ENCODE results near the gene STIM2.

Gene STIM2

GRCh38 chr4:26930964-26931363, 70.3 kb downstream of the STIM2 start:
- no peak for DNase-seq

DNA sequence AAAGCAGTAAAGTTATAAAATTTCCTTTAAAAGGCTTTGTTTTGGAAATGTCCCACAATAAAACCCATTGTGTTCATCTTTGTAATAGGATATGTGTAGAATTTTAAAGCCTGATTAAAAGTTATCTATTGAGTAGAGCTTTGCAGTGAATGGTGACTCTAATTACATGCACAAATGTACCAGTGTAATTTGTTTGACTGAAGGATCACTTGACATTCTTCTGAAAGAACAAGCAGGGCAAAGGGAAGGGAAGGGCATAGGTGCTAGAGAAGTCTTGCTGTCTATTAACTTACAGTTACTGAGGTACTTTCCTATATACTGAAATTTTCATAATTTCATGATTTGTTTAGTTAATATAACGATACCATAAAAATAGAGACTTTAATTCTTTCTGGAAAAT, 70.8 kb downstream of the STIM2 start:
- H3K36me3 ChIP-seq (ENCODE audit: insufficient read depth, low read length): no peaks in the 10 kb centered on the region
- no peaks in the 10 kb centered on the region for H3K9me3 ChIP-seq (ENCODE audit: insufficient read depth, low read length, severe bottlenecking)
- peaks cover 4% of the 10 kb centered on the region; the same call in 1 of the 2 replicates for H4K20me1 ChIP-seq (ENCODE audit: insufficient read depth, low read length)
- no peak overlapping the region for H3K4me2 ChIP-seq (ENCODE audit: insufficient read depth, low read length)
- H3K9ac ChIP-seq (ENCODE audit: low read depth, low read length): no peak overlapping the region
- TF ChIP-seq, protein P1, sequence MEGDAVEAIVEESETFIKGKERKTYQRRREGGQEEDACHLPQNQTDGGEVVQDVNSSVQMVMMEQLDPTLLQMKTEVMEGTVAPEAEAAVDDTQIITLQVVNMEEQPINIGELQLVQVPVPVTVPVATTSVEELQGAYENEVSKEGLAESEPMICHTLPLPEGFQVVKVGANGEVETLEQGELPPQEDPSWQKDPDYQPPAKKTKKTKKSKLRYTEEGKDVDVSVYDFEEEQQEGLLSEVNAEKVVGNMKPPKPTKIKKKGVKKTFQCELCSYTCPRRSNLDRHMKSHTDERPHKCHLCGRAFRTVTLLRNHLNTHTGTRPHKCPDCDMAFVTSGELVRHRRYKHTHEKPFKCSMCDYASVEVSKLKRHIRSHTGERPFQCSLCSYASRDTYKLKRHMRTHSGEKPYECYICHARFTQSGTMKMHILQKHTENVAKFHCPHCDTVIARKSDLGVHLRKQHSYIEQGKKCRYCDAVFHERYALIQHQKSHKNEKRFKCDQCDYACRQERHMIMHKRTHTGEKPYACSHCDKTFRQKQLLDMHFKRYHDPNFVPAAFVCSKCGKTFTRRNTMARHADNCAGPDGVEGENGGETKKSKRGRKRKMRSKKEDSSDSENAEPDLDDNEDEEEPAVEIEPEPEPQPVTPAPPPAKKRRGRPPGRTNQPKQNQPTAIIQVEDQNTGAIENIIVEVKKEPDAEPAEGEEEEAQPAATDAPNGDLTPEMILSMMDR (IDR thresholded peaks at IDR 0.05; ENCODE audit: borderline replicate concordance, extremely low read depth, low read length, poor library complexity, severe bottlenecking): no peak
- no peak for TF ChIP-seq EZH2 (IDR thresholded peaks at IDR 0.05; ENCODE audit: borderline replicate concordance, low read depth, low read length, severe bottlenecking)
- DNase-seq: no peak
- H3K4me1 ChIP-seq (ENCODE audit: insufficient read depth, low read length): no peaks in the 10 kb centered on the region
- H2AFZ ChIP-seq (ENCODE audit: low read depth, low read length): no peak overlapping the region
- no peak for ATAC-seq (ENCODE audit: insufficient read depth, low read depth)
- H3K27ac ChIP-seq (ENCODE audit: low read length): no peak overlapping the region
- H3K79me2 ChIP-seq (ENCODE audit: insufficient read depth, low read length): peaks cover 12% of the 10 kb centered on the region
- no peaks in the 10 kb centered on the region for H3K27me3 ChIP-seq (ENCODE audit: insufficient read depth, low read length, poor library complexity)
- no peak overlapping the region for H3K4me3 ChIP-seq (ENCODE audit: low read depth in 1 of 2, low read length in 2 of 2)

More at GRCh38 chr4:26930964-26931363, 70.3 kb downstream of the STIM2 start:
- H3K9me3 ChIP-seq (ENCODE audit: insufficient read depth, low read length, severe bottlenecking): no peaks in the 10 kb centered on the region
- H3K4me2 ChIP-seq (ENCODE audit: insufficient read depth, low read length): no peak overlapping the region
- TF ChIP-seq, protein P1 (IDR thresholded peaks at IDR 0.05; ENCODE audit: borderline replicate concordance, extremely low read depth, low read length, poor library complexity, severe bottlenecking): no peak
- TF ChIP-seq EZH2 (IDR thresholded peaks at IDR 0.05; ENCODE audit: borderline replicate concordance, low read depth, low read length, severe bottlenecking): no peak
- no peak overlapping the region for H3K9ac ChIP-seq (ENCODE audit: low read depth, low read length)
- no peaks in the 10 kb centered on the region for H3K36me3 ChIP-seq (ENCODE audit: insufficient read depth, low read length)
- H3K79me2 ChIP-seq (ENCODE audit: insufficient read depth, low read length): peaks cover 12% of the 10 kb centered on the region
- no peaks in the 10 kb centered on the region for H3K27me3 ChIP-seq (ENCODE audit: insufficient read depth, low read length, poor library complexity)
- H3K4me3 ChIP-seq (ENCODE audit: low read depth in 1 of 2, low read length in 2 of 2): no peak overlapping the region
- no peak overlapping the region for H3K27ac ChIP-seq (ENCODE audit: low read length)
- no peak overlapping the region for H2AFZ ChIP-seq (ENCODE audit: low read depth, low read length)
- ATAC-seq (ENCODE audit: insufficient read depth, low read depth): no peak
- no peaks in the 10 kb centered on the region for H3K4me1 ChIP-seq (ENCODE audit: insufficient read depth, low read length)
- peaks cover 4% of the 10 kb centered on the region; the same call in 1 of the 2 replicates for H4K20me1 ChIP-seq (ENCODE audit: insufficient read depth, low read length)

DNA sequence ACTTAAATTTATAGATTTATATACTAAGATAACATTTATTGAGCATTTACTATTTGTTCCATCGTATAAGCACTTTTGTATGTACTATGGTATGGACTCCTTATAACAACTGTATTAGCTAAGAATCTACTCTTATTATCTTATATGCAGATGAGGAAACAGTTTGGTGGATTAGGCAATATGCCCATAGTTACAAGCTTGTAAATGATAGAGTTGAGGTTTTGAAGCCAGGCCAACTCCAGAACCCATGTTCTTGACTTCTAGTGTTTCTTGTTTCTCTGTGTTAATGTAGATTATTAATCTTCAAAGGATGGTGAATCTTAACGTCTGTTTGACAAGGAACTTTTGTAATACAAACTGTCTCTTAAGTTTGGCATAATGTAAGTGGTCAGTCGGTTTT, 71.3 kb downstream of the STIM2 start:
- Histone ChIP-seq H3K27me3 (ENCODE audit: insufficient read depth, low read length, poor library complexity) (no peaks in the 10 kb centered on the region), H2AFZ (ENCODE audit: low read depth, low read length) (no peak overlapping the region), H3K9ac (ENCODE audit: low read depth, low read length) (no peak overlapping the region), H3K36me3 (ENCODE audit: insufficient read depth, low read length) (no peaks in the 10 kb centered on the region), H3K4me3 (ENCODE audit: low read depth in 1 of 2, low read length in 2 of 2) (no peak overlapping the region), H3K27ac (ENCODE audit: low read length) (no peak overlapping the region), H4K20me1 (ENCODE audit: insufficient read depth, low read length) (peaks cover 4% of the 10 kb centered on the region; the same call in 1 of the 2 replicates), H3K79me2 (ENCODE audit: insufficient read depth, low read length) (peaks cover 12% of the 10 kb centered on the region), H3K4me2 (ENCODE audit: insufficient read depth, low read length) (no peak overlapping the region), H3K4me1 (ENCODE audit: insufficient read depth, low read length) (no peaks in the 10 kb centered on the region), H3K9me3 (ENCODE audit: insufficient read depth, low read length, severe bottlenecking) (no peaks in the 10 kb centered on the region)
- no peak for DNase-seq
- TF ChIP-seq, protein P1 (IDR thresholded peaks at IDR 0.05; ENCODE audit: borderline replicate concordance, extremely low read depth, low read length, poor library complexity, severe bottlenecking): no peak
- TF ChIP-seq EZH2 (IDR thresholded peaks at IDR 0.05; ENCODE audit: borderline replicate concordance, low read depth, low read length, severe bottlenecking): no peak
- ATAC-seq (ENCODE audit: insufficient read depth, low read depth): no peak

DNA sequence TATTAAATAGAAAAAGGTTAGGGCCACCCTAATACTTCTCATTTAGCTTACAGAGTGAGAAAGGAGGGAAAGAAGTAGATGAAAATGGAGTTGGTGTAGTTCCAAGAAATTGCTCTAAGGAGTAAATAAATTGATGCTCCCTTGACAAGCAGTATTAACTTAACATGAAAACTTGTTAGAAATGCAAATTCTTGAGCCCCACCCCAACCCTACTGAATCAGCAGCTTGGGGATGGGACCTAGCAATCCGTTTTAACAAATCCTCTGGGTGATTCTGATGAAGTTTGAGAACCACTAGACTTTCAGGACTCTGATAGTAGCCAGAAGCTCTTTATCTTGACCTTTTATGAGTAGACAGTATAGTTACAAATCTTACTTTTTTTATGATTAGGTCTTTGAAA, 74.8 kb downstream of the STIM2 start:
- DNase-seq: no peak
- no peak overlapping the region for H3K4me2 ChIP-seq (ENCODE audit: insufficient read depth, low read length)
- H2AFZ ChIP-seq (ENCODE audit: low read depth, low read length): no peak overlapping the region
- H3K4me1 ChIP-seq (ENCODE audit: insufficient read depth, low read length): no peaks in the 10 kb centered on the region
- H3K27me3 ChIP-seq (ENCODE audit: insufficient read depth, low read length, poor library complexity): no peaks in the 10 kb centered on the region
- peaks cover 8% of the 10 kb centered on the region; the same call in 1 of the 2 replicates for H4K20me1 ChIP-seq (ENCODE audit: insufficient read depth, low read length)
- no peak overlapping the region for H3K4me3 ChIP-seq (ENCODE audit: low read depth in 1 of 2, low read length in 2 of 2)
- H3K9ac ChIP-seq (ENCODE audit: low read depth, low read length): no peak overlapping the region
- H3K79me2 ChIP-seq (ENCODE audit: insufficient read depth, low read length): peaks cover 22% of the 10 kb centered on the region
- H3K27ac ChIP-seq (ENCODE audit: low read length): no peak overlapping the region
- no peaks in the 10 kb centered on the region for H3K36me3 ChIP-seq (ENCODE audit: insufficient read depth, low read length)
- H3K9me3 ChIP-seq (ENCODE audit: insufficient read depth, low read length, severe bottlenecking): no peaks in the 10 kb centered on the region
- no peak for ATAC-seq (ENCODE audit: insufficient read depth, low read depth)
- no peak for TF ChIP-seq EZH2 (IDR thresholded peaks at IDR 0.05; ENCODE audit: borderline replicate concordance, low read depth, low read length, severe bottlenecking)
- TF ChIP-seq, protein P1 (IDR thresholded peaks at IDR 0.05; ENCODE audit: borderline replicate concordance, extremely low read depth, low read length, poor library complexity, severe bottlenecking): no peak

All from DND-41 (cell line).